ENCODE data around the gene SIM1.

Gene SIM1

GRCh38 chr6:100370265-100370664 is 94.5 kb downstream of the SIM1 start:
- Histone ChIP-seq H3K4me3 (ENCODE audit: low read depth, low read length) (no peak overlapping the region), H3K4me1 (ENCODE audit: control insufficient read depth, insufficient read depth, low read length) (no peaks in the 10 kb centered on the region), H3K9me3 (ENCODE audit: control insufficient read depth, insufficient read depth, low read depth, low read length) (no peaks in the 10 kb centered on the region), H3K27ac (ENCODE audit: extremely low read depth, low read depth, low read length) (no peak overlapping the region), H3K36me3 (ENCODE audit: control insufficient read depth in 2 of 2, insufficient read depth in 1 of 2, low read length in 2 of 2) (no peaks in the 10 kb centered on the region)
- ChIA-PET CTCF (interaction anchor here (0.6 to 0.7 kb wide), 2 partner anchors 66 to 213 kb away, joined by 3 read pairs; no protein-coding TSS in a partner anchor), POLR2A (no interaction called here)
- TF ChIP-seq ZNF157 (tag by site-specific recombination; IDR thresholded peaks at IDR 0.05) (no peak), ZEB2 (tag by site-specific recombination; IDR thresholded peaks at IDR 0.05) (no peak)

DNA sequence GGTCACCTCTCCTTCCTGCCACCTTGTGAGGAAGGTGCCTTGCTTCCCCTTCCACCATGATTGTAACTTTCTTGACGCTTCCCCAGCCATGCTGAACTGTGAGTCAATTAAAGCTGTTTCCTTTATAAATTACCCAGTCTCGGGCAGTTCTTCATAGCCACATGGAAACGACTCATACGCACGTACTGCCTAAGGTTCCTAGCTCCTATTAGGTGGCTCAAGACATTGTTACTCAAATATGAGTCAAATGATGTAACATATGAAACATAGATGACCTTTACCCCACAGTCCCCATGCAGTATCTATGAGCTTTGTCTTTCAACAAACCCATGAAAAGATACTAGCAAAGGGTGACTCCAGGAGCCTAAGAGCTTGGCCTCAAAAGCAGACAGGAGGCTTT is 98.3 kb downstream of the SIM1 start:
- no peaks in the 10 kb centered on the region for H3K4me1 ChIP-seq (ENCODE audit: control insufficient read depth, insufficient read depth, low read length)

More for the DNA sequence above, 98.3 kb downstream of the SIM1 start:
- ChIA-PET CTCF (interaction anchor here (0.5 to 1.5 kb wide), 2 partner anchors 94 to 770 kb away, joined by 3 to 4 read pairs; no protein-coding TSS in a partner anchor), POLR2A (no interaction called here)
- Histone ChIP-seq H3K4me3 (ENCODE audit: low read depth, low read length) (no peak overlapping the region), H3K9me3 (ENCODE audit: control insufficient read depth, insufficient read depth, low read depth, low read length) (no peaks in the 10 kb centered on the region), H3K27ac (ENCODE audit: extremely low read depth, low read depth, low read length) (no peak overlapping the region), H3K36me3 (ENCODE audit: control insufficient read depth in 2 of 2, insufficient read depth in 1 of 2, low read length in 2 of 2) (no peaks in the 10 kb centered on the region)
- TF ChIP-seq, protein P1, sequence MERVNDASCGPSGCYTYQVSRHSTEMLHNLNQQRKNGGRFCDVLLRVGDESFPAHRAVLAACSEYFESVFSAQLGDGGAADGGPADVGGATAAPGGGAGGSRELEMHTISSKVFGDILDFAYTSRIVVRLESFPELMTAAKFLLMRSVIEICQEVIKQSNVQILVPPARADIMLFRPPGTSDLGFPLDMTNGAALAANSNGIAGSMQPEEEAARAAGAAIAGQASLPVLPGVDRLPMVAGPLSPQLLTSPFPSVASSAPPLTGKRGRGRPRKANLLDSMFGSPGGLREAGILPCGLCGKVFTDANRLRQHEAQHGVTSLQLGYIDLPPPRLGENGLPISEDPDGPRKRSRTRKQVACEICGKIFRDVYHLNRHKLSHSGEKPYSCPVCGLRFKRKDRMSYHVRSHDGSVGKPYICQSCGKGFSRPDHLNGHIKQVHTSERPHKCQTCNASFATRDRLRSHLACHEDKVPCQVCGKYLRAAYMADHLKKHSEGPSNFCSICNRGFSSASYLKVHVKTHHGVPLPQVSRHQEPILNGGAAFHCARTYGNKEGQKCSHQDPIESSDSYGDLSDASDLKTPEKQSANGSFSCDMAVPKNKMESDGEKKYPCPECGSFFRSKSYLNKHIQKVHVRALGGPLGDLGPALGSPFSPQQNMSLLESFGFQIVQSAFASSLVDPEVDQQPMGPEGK (tag by site-specific recombination; IDR thresholded peaks at IDR 0.05) = no peak
- TF ChIP-seq ZNF114 (tag by site-specific recombination; IDR thresholded peaks at IDR 0.05) (no peak), ZNF121 (tag by site-specific recombination; IDR thresholded peaks at IDR 0.05) (no peak), ZNF354C (tag by site-specific recombination; IDR thresholded peaks at IDR 0.05; ENCODE audit: borderline replicate concordance, low read depth) (no peak), ATF2 (tag by site-specific recombination; IDR thresholded peaks at IDR 0.05; ENCODE audit: low read depth) (no peak), ZNF184 (tag by site-specific recombination; IDR thresholded peaks at IDR 0.05) (no peak), ZBTB11 (tag by site-specific recombination; conservative IDR thresholded peaks at IDR 0.05; ENCODE audit: low read depth) (no peak), ZNF23 (tag by site-specific recombination; IDR thresholded peaks at IDR 0.05; ENCODE audit: borderline replicate concordance) (no peak), ZNF660 (tag by site-specific recombination; IDR thresholded peaks at IDR 0.05) (no peak), PBX3 (CRISPR knock-in tag; IDR thresholded peaks at IDR 0.05) (no peak), ZNF777 (tag by site-specific recombination; IDR thresholded peaks at IDR 0.05; ENCODE audit: borderline replicate concordance) (no peak), ZNF311 (tag by site-specific recombination; IDR thresholded peaks at IDR 0.05; ENCODE audit: borderline replicate concordance) (no peak)

Data from HEK293 (cell line).